ENCODE data around the gene FAM83F. TPM values are rescaled to one million over a fixed set of nuclear protein-coding genes. Genes with fewer than 3 reads are reported as not detected.
"Not testable (repeated sequence)": the region's sequence is repeated elsewhere in the genome, so short reads cannot be mapped to it uniquely, and the experiment has no call there.

Gene FAM83F
- total RNA-seq: 1 to 10 TPM; 1.8 to 1.9 TPM

- Mint-ChIP-seq H3K9me3 (no peaks in the 10 kb centered on the region), H3K27ac (no peak within 1 kb of the TSS), H3K36me3 (ENCODE audit: low read depth) (no peaks in the 10 kb centered on the region), H3K27me3 (ENCODE audit: low read depth) (peaks cover 3% of the 10 kb centered on the region), H3K4me3 (peak within 1 kb of the TSS; percentile 67), H3K4me1 (ENCODE audit: low read depth) (peaks cover 11% of the 10 kb centered on the region)
- DNase-seq: peak; percentile 23
- intact Hi-C loops (cut with micrococcal nuclease): loop anchor here (2.0 kb wide), 2 partner anchors 34 to 52 kb away; partner anchors contain the start of gene TMA7B
- CTCF ChIA-PET: interaction anchor here (0.9 to 1.3 kb wide), 2 partner anchors 30 to 69 kb away, joined by 4 to 8 read pairs; no protein-coding TSS in a partner anchor
Observed at GRCh38 chr22:39994566-39995392, at the start of gene FAM83F. Gene FAM83F, plus strand, starts transcription at chr22:39994954. Its CDS starts 89 bp downstream, at chr22:39995043.

- H3K27ac Mint-ChIP-seq: peak overlapping the region; percentile 95
- H3K9me3 Mint-ChIP-seq: no peaks in the 10 kb centered on the region
- peaks cover 3% of the 10 kb centered on the region for H3K36me3 Mint-ChIP-seq (ENCODE audit: low read depth)
- H3K4me3 Mint-ChIP-seq: no peak overlapping the region
- H3K4me1 Mint-ChIP-seq (ENCODE audit: low read depth): peaks cover 97% of the 10 kb centered on the region
- intact Hi-C loops (cut with micrococcal nuclease): loop anchor here (10.0 kb wide), 1 partner anchor 1339 kb away; the partner anchor contains the start of gene RANGAP1
- CTCF ChIA-PET: interaction anchor here (0.5 to 2.8 kb wide), 8 partner anchors 8 to 411 kb away, joined by 3 to 14 read pairs (median 4); partner anchors contain the start of gene TMA7B
- H3K27me3 Mint-ChIP-seq (ENCODE audit: low read depth): no peaks in the 10 kb centered on the region
- no peak for DNase-seq
Observed at GRCh38 chr22:39946126-39946502, 48.6 kb upstream of the FAM83F start.

GRCh38 chr22:39946503-39947219, 48.1 kb upstream of the FAM83F start:
- Mint-ChIP-seq H3K4me1 (ENCODE audit: low read depth) (peaks cover 99% of the 10 kb centered on the region), H3K27me3 (ENCODE audit: low read depth) (no peaks in the 10 kb centered on the region), H3K27ac (peak overlapping the region; percentile 95), H3K36me3 (ENCODE audit: low read depth) (peaks cover 3% of the 10 kb centered on the region), H3K4me3 (peak overlapping the region; percentile 53), H3K9me3 (no peaks in the 10 kb centered on the region)
- DNase-seq: no peak
- intact Hi-C loops (cut with micrococcal nuclease): loop anchor here (10.0 kb wide), 1 partner anchor 1338 kb away; the partner anchor contains the start of gene RANGAP1
- CTCF ChIA-PET: interaction anchor here (0.5 to 2.8 kb wide), 8 partner anchors 8 to 412 kb away, joined by 3 to 14 read pairs (median 4); no protein-coding TSS in a partner anchor

GRCh38 chr22:39947220-39948216, 47.2 kb upstream of the FAM83F start:
- Mint-ChIP-seq H3K27me3 (ENCODE audit: low read depth) (no peaks in the 10 kb centered on the region), H3K9me3 (no peaks in the 10 kb centered on the region), H3K36me3 (ENCODE audit: low read depth) (peaks cover 3% of the 10 kb centered on the region), H3K4me1 (ENCODE audit: low read depth) (peaks cover 99% of the 10 kb centered on the region), H3K4me3 (peak overlapping the region; percentile 53), H3K27ac (peak overlapping the region; percentile 95)
- intact Hi-C loops (cut with micrococcal nuclease): loop anchor here (10.0 kb wide), 1 partner anchor 1337 kb away; the partner anchor contains the start of gene RANGAP1
- no peak for DNase-seq
- CTCF ChIA-PET: interaction anchor here (0.6 to 2.8 kb wide), 8 partner anchors 9 to 403 kb away, joined by 3 to 14 read pairs (median 4); no protein-coding TSS in a partner anchor

GRCh38 chr22:39949964-39950737, 44.6 kb upstream of the FAM83F start:
- peaks cover 97% of the 10 kb centered on the region for H3K4me1 Mint-ChIP-seq (ENCODE audit: low read depth)
- DNase-seq: no peak
- no peak overlapping the region for H3K4me3 Mint-ChIP-seq
- no peaks in the 10 kb centered on the region for H3K9me3 Mint-ChIP-seq
- no peaks in the 10 kb centered on the region for H3K27me3 Mint-ChIP-seq (ENCODE audit: low read depth)
- CTCF ChIA-PET: interaction anchor here (1.2 to 3.4 kb wide), 6 partner anchors 8 to 75 kb away, joined by 3 to 20 read pairs (median 4); no protein-coding TSS in a partner anchor
- H3K36me3 Mint-ChIP-seq (ENCODE audit: low read depth): peaks cover 3% of the 10 kb centered on the region
- H3K27ac Mint-ChIP-seq: peak overlapping the region; percentile 90
- intact Hi-C loops (cut with micrococcal nuclease): loop anchor here (5.0 to 10.0 kb wide), 3 partner anchors 348 to 1335 kb away; partner anchors contain the start of gene RANGAP1

- not testable (repeated sequence) for H3K9me3 Mint-ChIP-seq; H3K27me3 Mint-ChIP-seq (ENCODE audit: low read depth); H3K36me3 Mint-ChIP-seq (ENCODE audit: low read depth)
- peak overlapping the region; percentile 69 for H3K4me3 Mint-ChIP-seq
- peak; percentile 59 for DNase-seq
- CTCF ChIA-PET: interaction anchor here (0.7 to 3.4 kb wide), 7 partner anchors 8 to 73 kb away, joined by 3 to 20 read pairs (median 4); no protein-coding TSS in a partner anchor
- peak overlapping the region; percentile 90 for H3K27ac Mint-ChIP-seq
- peaks cover 88% of the 10 kb centered on the region for H3K4me1 Mint-ChIP-seq (ENCODE audit: low read depth)
- intact Hi-C loops (cut with micrococcal nuclease): loop anchor here (1.0 to 10.0 kb wide), 3 partner anchors 7 to 547 kb away; no protein-coding TSS in a partner anchor
Observed at GRCh38 chr22:39951603-39952293, 43.0 kb upstream of the FAM83F start.

GRCh38 chr22:39952347-39952746, 42.4 kb upstream of the FAM83F start:
- peaks cover 88% of the 10 kb centered on the region for H3K4me1 Mint-ChIP-seq (ENCODE audit: low read depth)
- CTCF ChIA-PET: interaction anchor here (0.7 to 3.4 kb wide), 4 partner anchors 10 to 29 kb away, joined by 4 to 20 read pairs (median 5); no protein-coding TSS in a partner anchor
- no peak for DNase-seq
- intact Hi-C loops (cut with micrococcal nuclease): loop anchor here (1.0 to 10.0 kb wide), 3 partner anchors 8 to 548 kb away; no protein-coding TSS in a partner anchor
- peak overlapping the region; percentile 69 for H3K4me3 Mint-ChIP-seq
- no peaks in the 10 kb centered on the region for H3K9me3 Mint-ChIP-seq
- H3K36me3 Mint-ChIP-seq (ENCODE audit: low read depth): peaks cover 12% of the 10 kb centered on the region
- peak overlapping the region; percentile 90 for H3K27ac Mint-ChIP-seq
- no peaks in the 10 kb centered on the region for H3K27me3 Mint-ChIP-seq (ENCODE audit: low read depth)

- Mint-ChIP-seq H3K27ac (peak overlapping the region; percentile 90), H3K4me3 (peak overlapping the region; percentile 17), H3K36me3 (ENCODE audit: low read depth) (peaks cover 16% of the 10 kb centered on the region), H3K27me3 (ENCODE audit: low read depth) (no peaks in the 10 kb centered on the region), H3K9me3 (no peaks in the 10 kb centered on the region), H3K4me1 (ENCODE audit: low read depth) (peaks cover 86% of the 10 kb centered on the region)
- intact Hi-C loops (cut with micrococcal nuclease): loop anchor here (1.0 to 10.0 kb wide), 3 partner anchors 8 to 548 kb away; no protein-coding TSS in a partner anchor
- DNase-seq: no peak
- CTCF ChIA-PET: interaction anchor here (0.6 to 3.4 kb wide), 3 partner anchors 11 to 418 kb away, joined by 3 to 20 read pairs (median 5); no protein-coding TSS in a partner anchor
Observed at GRCh38 chr22:39953101-39953500, 41.7 kb upstream of the FAM83F start.

GRCh38 chr22:39954584-39955055, 40.1 kb upstream of the FAM83F start:
- DNase-seq: no peak
- H3K36me3 Mint-ChIP-seq (ENCODE audit: low read depth): peaks cover 26% of the 10 kb centered on the region
- no peaks in the 10 kb centered on the region for H3K27me3 Mint-ChIP-seq (ENCODE audit: low read depth)
- no peak overlapping the region for H3K4me3 Mint-ChIP-seq
- no peaks in the 10 kb centered on the region for H3K9me3 Mint-ChIP-seq
- CTCF ChIA-PET: interaction anchor here (1.3 kb wide), 1 partner anchor 70 kb away, joined by 3 read pairs; no protein-coding TSS in a partner anchor
- H3K27ac Mint-ChIP-seq: peak overlapping the region; percentile 32
- intact Hi-C loops (cut with micrococcal nuclease): loop anchor here (2.0 to 10.0 kb wide), 3 partner anchors 16 to 550 kb away; no protein-coding TSS in a partner anchor
- peaks cover 86% of the 10 kb centered on the region for H3K4me1 Mint-ChIP-seq (ENCODE audit: low read depth)

Data from activated naive CD4-positive, alpha-beta T cell treated with anti-CD3 and anti-CD28 coated beads for 36 hours (primary cell).